H1 (cell line): Measurements from ENCODE around the gene CRAT. TPM values are rescaled to one million over a fixed set of nuclear protein-coding genes. Genes with fewer than 3 reads are reported as not detected.

Experiments used
- CBX5 ChIP-seq: fragments of 300-800, 300-1000 bp; sonication (generic); IDR thresholded peaks from 2 replicates; pipeline ENCODE4 v1.7.1; 2016; ENCODE audit warnings: antibody characterized with exemption, low read length, low read depth
- EGR1 ChIP-seq: IDR thresholded peaks from 2 replicates; pipeline ENCODE4 v1.6.1; 2011; ENCODE audit warnings: low read depth, low read length, borderline replicate concordance
- RNF2 ChIP-seq: fragments of 200-900, 300-1000 bp; sonication (generic); IDR thresholded peaks from 2 replicates; pipeline ENCODE4 v1.7.1; 2016; ENCODE audit warnings: borderline replicate concordance, low read depth, mild to moderate bottlenecking, antibody characterized with exemption, low read length; ENCODE audit not compliant: poor library complexity, severe bottlenecking; ENCODE audit errors: missing control alignments
- SIRT6 ChIP-seq: IDR thresholded peaks from one replicate; pipeline ENCODE4 v1.7.1; 2012; ENCODE audit warnings: low read length, inconsistent platforms
- polyA plus RNA-seq, 7 experiments: library from polyadenylated mRNA; depleted of rRNA in 3 of 7; stranded (reverse) in 5 of 7; unstranded in 2 of 7; fragments of >200 nt in 5 of 7; fragments of 200-250 nt in 2 of 7; gene quantifications; 1 replicate in 5 of 7; 2 replicates in 1 of 7; 4 replicates in 1 of 7; pipeline versions ENCODE4 v1.2.1 to v1.2.3, GENCODE V29; 2011 to 2013; ENCODE audit warnings: missing spikeins in 2 of 7, mixed read lengths in 2 of 7
- total RNA-seq: library from RNA; stranded (reverse); fragmentation: NEBNext Ultra II Directional; extraction: Animal tissue kit (Norgen Biotek cat#: 25700); gene quantifications from 2 replicates; pipeline ENCODE4 v1.2.1, GENCODE V29; 2021
- TF ChIP-seq, protein P1 (sequence below): fragments of 300-600 bp; sonication (generic); IDR thresholded peaks from 2 replicates; pipeline ENCODE4 v1.7.1; 2012; ENCODE audit warnings: low read length, moderate library complexity, mild to moderate bottlenecking, inconsistent platforms; ENCODE audit not compliant: insufficient replicate concordance

The CRAT gene
- total and polyA plus RNA-seq, 2 of the 8 experiments (the other 6 are each of a cell fraction or from before 2014, with no cell fraction given), result 8.2 to 17.3 TPM

DNA sequence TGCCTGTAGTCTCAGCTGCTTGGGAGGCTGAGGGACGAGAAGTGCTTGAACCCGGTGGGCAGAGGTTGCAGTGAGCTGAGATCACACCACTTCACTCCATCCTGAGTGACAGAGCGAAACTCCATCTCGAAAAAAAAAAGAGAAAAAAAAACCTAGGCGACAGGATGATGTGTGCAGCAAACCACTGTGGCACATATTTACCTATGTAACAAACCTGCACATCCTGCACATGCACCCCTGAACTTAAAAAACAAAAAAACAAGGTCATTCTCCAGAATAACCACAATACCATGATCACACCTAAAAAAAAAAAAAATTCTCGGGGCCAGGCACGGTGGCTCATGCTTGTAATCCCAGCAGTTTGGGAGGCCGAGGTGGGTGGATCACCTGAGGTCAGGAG is 37.2 kb downstream of the CRAT start (continued):
- TF ChIP-seq EGR1 (no peak), SIRT6 (no peak), RNF2 (no peak), CBX5 (no peak)
- TF ChIP-seq, protein P1, sequence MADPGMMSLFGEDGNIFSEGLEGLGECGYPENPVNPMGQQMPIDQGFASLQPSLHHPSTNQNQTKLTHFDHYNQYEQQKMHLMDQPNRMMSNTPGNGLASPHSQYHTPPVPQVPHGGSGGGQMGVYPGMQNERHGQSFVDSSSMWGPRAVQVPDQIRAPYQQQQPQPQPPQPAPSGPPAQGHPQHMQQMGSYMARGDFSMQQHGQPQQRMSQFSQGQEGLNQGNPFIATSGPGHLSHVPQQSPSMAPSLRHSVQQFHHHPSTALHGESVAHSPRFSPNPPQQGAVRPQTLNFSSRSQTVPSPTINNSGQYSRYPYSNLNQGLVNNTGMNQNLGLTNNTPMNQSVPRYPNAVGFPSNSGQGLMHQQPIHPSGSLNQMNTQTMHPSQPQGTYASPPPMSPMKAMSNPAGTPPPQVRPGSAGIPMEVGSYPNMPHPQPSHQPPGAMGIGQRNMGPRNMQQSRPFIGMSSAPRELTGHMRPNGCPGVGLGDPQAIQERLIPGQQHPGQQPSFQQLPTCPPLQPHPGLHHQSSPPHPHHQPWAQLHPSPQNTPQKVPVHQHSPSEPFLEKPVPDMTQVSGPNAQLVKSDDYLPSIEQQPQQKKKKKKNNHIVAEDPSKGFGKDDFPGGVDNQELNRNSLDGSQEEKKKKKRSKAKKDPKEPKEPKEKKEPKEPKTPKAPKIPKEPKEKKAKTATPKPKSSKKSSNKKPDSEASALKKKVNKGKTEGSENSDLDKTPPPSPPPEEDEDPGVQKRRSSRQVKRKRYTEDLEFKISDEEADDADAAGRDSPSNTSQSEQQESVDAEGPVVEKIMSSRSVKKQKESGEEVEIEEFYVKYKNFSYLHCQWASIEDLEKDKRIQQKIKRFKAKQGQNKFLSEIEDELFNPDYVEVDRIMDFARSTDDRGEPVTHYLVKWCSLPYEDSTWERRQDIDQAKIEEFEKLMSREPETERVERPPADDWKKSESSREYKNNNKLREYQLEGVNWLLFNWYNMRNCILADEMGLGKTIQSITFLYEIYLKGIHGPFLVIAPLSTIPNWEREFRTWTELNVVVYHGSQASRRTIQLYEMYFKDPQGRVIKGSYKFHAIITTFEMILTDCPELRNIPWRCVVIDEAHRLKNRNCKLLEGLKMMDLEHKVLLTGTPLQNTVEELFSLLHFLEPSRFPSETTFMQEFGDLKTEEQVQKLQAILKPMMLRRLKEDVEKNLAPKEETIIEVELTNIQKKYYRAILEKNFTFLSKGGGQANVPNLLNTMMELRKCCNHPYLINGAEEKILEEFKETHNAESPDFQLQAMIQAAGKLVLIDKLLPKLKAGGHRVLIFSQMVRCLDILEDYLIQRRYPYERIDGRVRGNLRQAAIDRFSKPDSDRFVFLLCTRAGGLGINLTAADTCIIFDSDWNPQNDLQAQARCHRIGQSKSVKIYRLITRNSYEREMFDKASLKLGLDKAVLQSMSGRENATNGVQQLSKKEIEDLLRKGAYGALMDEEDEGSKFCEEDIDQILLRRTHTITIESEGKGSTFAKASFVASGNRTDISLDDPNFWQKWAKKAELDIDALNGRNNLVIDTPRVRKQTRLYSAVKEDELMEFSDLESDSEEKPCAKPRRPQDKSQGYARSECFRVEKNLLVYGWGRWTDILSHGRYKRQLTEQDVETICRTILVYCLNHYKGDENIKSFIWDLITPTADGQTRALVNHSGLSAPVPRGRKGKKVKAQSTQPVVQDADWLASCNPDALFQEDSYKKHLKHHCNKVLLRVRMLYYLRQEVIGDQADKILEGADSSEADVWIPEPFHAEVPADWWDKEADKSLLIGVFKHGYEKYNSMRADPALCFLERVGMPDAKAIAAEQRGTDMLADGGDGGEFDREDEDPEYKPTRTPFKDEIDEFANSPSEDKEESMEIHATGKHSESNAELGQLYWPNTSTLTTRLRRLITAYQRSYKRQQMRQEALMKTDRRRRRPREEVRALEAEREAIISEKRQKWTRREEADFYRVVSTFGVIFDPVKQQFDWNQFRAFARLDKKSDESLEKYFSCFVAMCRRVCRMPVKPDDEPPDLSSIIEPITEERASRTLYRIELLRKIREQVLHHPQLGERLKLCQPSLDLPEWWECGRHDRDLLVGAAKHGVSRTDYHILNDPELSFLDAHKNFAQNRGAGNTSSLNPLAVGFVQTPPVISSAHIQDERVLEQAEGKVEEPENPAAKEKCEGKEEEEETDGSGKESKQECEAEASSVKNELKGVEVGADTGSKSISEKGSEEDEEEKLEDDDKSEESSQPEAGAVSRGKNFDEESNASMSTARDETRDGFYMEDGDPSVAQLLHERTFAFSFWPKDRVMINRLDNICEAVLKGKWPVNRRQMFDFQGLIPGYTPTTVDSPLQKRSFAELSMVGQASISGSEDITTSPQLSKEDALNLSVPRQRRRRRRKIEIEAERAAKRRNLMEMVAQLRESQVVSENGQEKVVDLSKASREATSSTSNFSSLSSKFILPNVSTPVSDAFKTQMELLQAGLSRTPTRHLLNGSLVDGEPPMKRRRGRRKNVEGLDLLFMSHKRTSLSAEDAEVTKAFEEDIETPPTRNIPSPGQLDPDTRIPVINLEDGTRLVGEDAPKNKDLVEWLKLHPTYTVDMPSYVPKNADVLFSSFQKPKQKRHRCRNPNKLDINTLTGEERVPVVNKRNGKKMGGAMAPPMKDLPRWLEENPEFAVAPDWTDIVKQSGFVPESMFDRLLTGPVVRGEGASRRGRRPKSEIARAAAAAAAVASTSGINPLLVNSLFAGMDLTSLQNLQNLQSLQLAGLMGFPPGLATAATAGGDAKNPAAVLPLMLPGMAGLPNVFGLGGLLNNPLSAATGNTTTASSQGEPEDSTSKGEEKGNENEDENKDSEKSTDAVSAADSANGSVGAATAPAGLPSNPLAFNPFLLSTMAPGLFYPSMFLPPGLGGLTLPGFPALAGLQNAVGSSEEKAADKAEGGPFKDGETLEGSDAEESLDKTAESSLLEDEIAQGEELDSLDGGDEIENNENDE, result no peak
